ENCODE results near the gene LRRC56. TPM values are rescaled to one million over a fixed set of nuclear protein-coding genes. Genes with fewer than 3 reads are reported as not detected.

Gene LRRC56
- total and polyA plus RNA-seq, 11 donors: 0.07 to 0.35 (median 0.20) TPM; not detected in 2

GRCh38 chr11:495537-495931, 41.8 kb upstream of the LRRC56 start:
- peaks cover 0 to 32% (median 7%) of the 10 kb centered on the region in 12 donors for H3K4me1 ChIP-seq
- TF ChIP-seq POLR2A (IDR thresholded peaks at IDR 0.05) (no peak), CTCF (IDR thresholded peaks at IDR 0.05) (no peak)
- H3K36me3 ChIP-seq: peaks cover 0 to 92% (median 84%) of the 10 kb centered on the region in 9 donors
- H3K9me3 ChIP-seq: no peaks in the 10 kb centered on the region
- no peak for ATAC-seq
- no peak overlapping the region for H3K4me3 ChIP-seq
- 58 to 65% (median 63%) methylated on average over 10 of the region's 10 CpGs for whole genome bisulfite sequencing, 4 donors
- no peak overlapping the region for H3K27ac ChIP-seq
- DNase-seq: peak in 1 of 5 donors; percentile 17
- intact Hi-C loops (cut with DNase I): no loop called here
- no peaks in the 10 kb centered on the region for H3K27me3 ChIP-seq

- Histone ChIP-seq H3K27me3 (no peaks in the 10 kb centered on the region), H3K27ac (no peak overlapping the region), H3K4me1 (peaks cover 0 to 45% (median 13%) of the 10 kb centered on the region in 12 donors), H3K4me3 (no peak overlapping the region), H3K9me3 (no peaks in the 10 kb centered on the region), H3K36me3 (peaks cover 0 to 98% (median 88%) of the 10 kb centered on the region in 9 donors)
- TF ChIP-seq POLR2A (IDR thresholded peaks at IDR 0.05): no peak
- TF ChIP-seq CTCF (IDR thresholded peaks at IDR 0.05): no peak
- intact Hi-C loops (cut with DNase I): no loop called here
- DNase-seq (no peak), ATAC-seq (no peak)
- 93 to 96% (median 94%) methylated on average over 34 of the region's 34 CpGs for WGBS, 4 donors
These were observed 40.3 kb upstream of the LRRC56 start for GRCh38 chr11:496834-497564.

- H3K27me3 ChIP-seq: no peaks in the 10 kb centered on the region
- H3K27ac ChIP-seq: peak overlapping the region in 10 of 12 donors; percentile 10 to 74 (median 54)
- peak in 2 of 5 donors; percentile 70 to 78 for DNase-seq
- H3K36me3 ChIP-seq: peaks cover 0 to 92% (median 85%) of the 10 kb centered on the region in 9 donors
- ATAC-seq: peak; percentile 44 to 72 (median 54)
- WGBS, 4 donors: 81 to 87% (median 84%) methylated on average over 30 to 31 of the region's 31 CpGs
- no peak for TF ChIP-seq CTCF (IDR thresholded peaks at IDR 0.05)
- H3K9me3 ChIP-seq: no peaks in the 10 kb centered on the region
- no peak overlapping the region for H3K4me3 ChIP-seq
- intact Hi-C loops (cut with DNase I): no loop called here
- peaks cover 0 to 52% (median 19%) of the 10 kb centered on the region in 12 donors for H3K4me1 ChIP-seq
These were observed 39.6 kb upstream of the LRRC56 start for GRCh38 chr11:497565-498296.

All from heart left ventricle (tissue), 16 donors.